Measurements from ENCODE around the gene LDHD.

Gene LDHD

GRCh38 chr16:75112734-75113491 is 3.7 kb downstream of the LDHD start:
- H3K36me3 ChIP-seq (ENCODE audit: low read length) = no peaks in the 10 kb centered on the region
- no peak overlapping the region for H3K9ac ChIP-seq (ENCODE audit: low read length)
- TF ChIP-seq, protein P1, sequence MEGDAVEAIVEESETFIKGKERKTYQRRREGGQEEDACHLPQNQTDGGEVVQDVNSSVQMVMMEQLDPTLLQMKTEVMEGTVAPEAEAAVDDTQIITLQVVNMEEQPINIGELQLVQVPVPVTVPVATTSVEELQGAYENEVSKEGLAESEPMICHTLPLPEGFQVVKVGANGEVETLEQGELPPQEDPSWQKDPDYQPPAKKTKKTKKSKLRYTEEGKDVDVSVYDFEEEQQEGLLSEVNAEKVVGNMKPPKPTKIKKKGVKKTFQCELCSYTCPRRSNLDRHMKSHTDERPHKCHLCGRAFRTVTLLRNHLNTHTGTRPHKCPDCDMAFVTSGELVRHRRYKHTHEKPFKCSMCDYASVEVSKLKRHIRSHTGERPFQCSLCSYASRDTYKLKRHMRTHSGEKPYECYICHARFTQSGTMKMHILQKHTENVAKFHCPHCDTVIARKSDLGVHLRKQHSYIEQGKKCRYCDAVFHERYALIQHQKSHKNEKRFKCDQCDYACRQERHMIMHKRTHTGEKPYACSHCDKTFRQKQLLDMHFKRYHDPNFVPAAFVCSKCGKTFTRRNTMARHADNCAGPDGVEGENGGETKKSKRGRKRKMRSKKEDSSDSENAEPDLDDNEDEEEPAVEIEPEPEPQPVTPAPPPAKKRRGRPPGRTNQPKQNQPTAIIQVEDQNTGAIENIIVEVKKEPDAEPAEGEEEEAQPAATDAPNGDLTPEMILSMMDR (IDR thresholded peaks at IDR 0.05; ENCODE audit: insufficient read depth, low read length, poor library complexity, severe bottlenecking) = no peak
- no peak for TF ChIP-seq EZH2phosphoT487 (conservative IDR thresholded peaks at IDR 0.05; ENCODE audit: low read length)
- no peaks in the 10 kb centered on the region for H3K9me2 ChIP-seq (replicated peaks; ENCODE audit: insufficient read depth, low read length)
- H2AFZ ChIP-seq (ENCODE audit: low read depth, low read length, severe bottlenecking) = no peak overlapping the region
- no peaks in the 10 kb centered on the region for H3K27me3 ChIP-seq (ENCODE audit: low read length)
- H4K20me1 ChIP-seq (ENCODE audit: low read depth, low read length) = no peaks in the 10 kb centered on the region
- no peaks in the 10 kb centered on the region for H3K79me2 ChIP-seq (ENCODE audit: insufficient read depth, low read length)
- H3F3A ChIP-seq (ENCODE audit: insufficient read depth) = peaks cover 30% of the 10 kb centered on the region
- H3K27ac ChIP-seq (ENCODE audit: low read depth, low read length) = no peak overlapping the region
- no peaks in the 10 kb centered on the region for H3K9me3 ChIP-seq (ENCODE audit: insufficient read depth, low read length)
- H3K4me3 ChIP-seq (ENCODE audit: insufficient read depth, low read length, poor library complexity, severe bottlenecking) = no peak overlapping the region
- no peak overlapping the region for H3K4me2 ChIP-seq (ENCODE audit: low read depth, low read length, poor library complexity, severe bottlenecking)

DNA sequence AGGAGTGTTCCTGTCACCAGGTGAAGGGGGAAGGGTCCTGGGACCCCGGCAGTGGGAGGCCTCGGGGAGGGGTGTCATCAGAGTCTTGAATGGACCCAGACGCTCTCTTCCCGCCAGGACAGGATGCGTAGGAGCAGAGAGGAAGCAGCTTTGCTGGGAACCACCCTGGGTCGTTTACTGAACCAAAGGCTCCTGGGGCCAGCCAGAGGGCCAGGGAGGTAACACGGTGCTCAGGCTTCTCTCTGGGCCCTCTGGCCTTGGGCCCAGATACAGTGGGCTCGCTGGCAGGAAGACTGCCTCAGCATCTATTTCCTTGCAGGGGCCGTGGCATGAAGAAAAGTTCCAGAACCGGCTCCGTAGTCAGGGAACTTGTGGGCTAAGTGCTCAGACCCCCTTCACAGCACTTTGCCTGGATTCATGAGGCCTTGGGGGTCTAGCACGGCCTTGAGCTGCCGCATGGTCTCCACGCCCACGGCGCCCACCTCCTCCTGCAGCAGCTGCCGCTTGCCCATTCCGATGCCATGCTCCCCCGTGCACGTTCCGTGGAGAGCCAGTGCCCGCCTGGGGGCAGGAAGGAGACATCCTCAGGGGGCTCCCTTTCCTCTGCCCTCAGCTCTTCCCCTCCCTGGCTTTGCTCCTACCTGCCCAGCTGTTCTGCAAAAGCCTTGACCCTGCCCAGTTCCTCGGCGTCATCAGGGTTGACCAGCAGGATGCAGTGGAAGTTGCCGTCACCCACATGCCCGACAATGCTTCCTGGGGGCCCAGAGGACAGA is 4.4 kb downstream of the LDHD start:
- Histone ChIP-seq H3K9me2 (replicated peaks; ENCODE audit: insufficient read depth, low read length) (no peaks in the 10 kb centered on the region), H2AFZ (ENCODE audit: low read depth, low read length, severe bottlenecking) (no peak overlapping the region), H3K36me3 (ENCODE audit: low read length) (no peaks in the 10 kb centered on the region), H3K9ac (ENCODE audit: low read length) (no peak overlapping the region), H4K20me1 (ENCODE audit: low read depth, low read length) (no peaks in the 10 kb centered on the region), H3K9me3 (ENCODE audit: insufficient read depth, low read length) (no peaks in the 10 kb centered on the region), H3F3A (ENCODE audit: insufficient read depth) (peaks cover 31% of the 10 kb centered on the region), H3K4me3 (ENCODE audit: insufficient read depth, low read length, poor library complexity, severe bottlenecking) (no peak overlapping the region), H3K27ac (ENCODE audit: low read depth, low read length) (no peak overlapping the region), H3K4me2 (ENCODE audit: low read depth, low read length, poor library complexity, severe bottlenecking) (no peak overlapping the region), H3K27me3 (ENCODE audit: low read length) (no peaks in the 10 kb centered on the region), H3K79me2 (ENCODE audit: insufficient read depth, low read length) (no peaks in the 10 kb centered on the region)
- TF ChIP-seq, protein P1 (IDR thresholded peaks at IDR 0.05; ENCODE audit: insufficient read depth, low read length, poor library complexity, severe bottlenecking) = no peak
- no peak for TF ChIP-seq EZH2phosphoT487 (conservative IDR thresholded peaks at IDR 0.05; ENCODE audit: low read length)

DNA sequence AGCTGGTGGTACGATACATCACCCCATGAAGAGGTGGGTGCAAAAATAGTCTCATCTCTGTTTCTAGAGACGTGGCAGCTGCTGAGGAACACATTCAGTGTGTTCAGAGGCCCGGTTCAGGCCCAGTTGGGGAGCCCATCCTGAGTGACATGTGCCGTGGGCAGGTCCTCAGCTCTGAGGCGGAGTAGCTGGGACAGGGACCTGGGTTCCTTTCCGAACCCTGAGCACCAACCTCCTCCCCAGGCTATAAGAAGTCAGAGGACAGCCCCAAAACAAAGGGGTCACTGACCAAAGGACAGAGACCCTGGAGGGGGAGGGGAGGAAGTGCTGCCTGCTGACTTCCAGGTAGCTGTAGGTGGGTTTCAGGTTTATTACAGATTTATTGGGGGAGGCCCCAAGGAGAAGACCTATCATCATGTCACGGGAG is 5.1 kb downstream of the LDHD start:
- H3K27ac ChIP-seq (ENCODE audit: low read depth, low read length) = no peak overlapping the region
- H3K9me3 ChIP-seq (ENCODE audit: insufficient read depth, low read length) = no peaks in the 10 kb centered on the region
- no peaks in the 10 kb centered on the region for H3K36me3 ChIP-seq (ENCODE audit: low read length)
- no peaks in the 10 kb centered on the region for H3K79me2 ChIP-seq (ENCODE audit: insufficient read depth, low read length)
- H3K9me2 ChIP-seq (replicated peaks; ENCODE audit: insufficient read depth, low read length) = no peaks in the 10 kb centered on the region
- no peaks in the 10 kb centered on the region for H4K20me1 ChIP-seq (ENCODE audit: low read depth, low read length)
- H3K4me2 ChIP-seq (ENCODE audit: low read depth, low read length, poor library complexity, severe bottlenecking) = no peak overlapping the region
- peak overlapping the region; percentile 66; the same call in 1 of the 2 replicates for H3K9ac ChIP-seq (ENCODE audit: low read length)
- no peak overlapping the region for H2AFZ ChIP-seq (ENCODE audit: low read depth, low read length, severe bottlenecking)
- no peak for TF ChIP-seq EZH2phosphoT487 (conservative IDR thresholded peaks at IDR 0.05; ENCODE audit: low read length)
- TF ChIP-seq, protein P1 (IDR thresholded peaks at IDR 0.05; ENCODE audit: insufficient read depth, low read length, poor library complexity, severe bottlenecking) = no peak
- peaks cover 31% of the 10 kb centered on the region for H3F3A ChIP-seq (ENCODE audit: insufficient read depth)
- H3K27me3 ChIP-seq (ENCODE audit: low read length) = no peaks in the 10 kb centered on the region
- H3K4me3 ChIP-seq (ENCODE audit: insufficient read depth, low read length, poor library complexity, severe bottlenecking) = no peak overlapping the region

Data from SU-DHL-6 (cell line).